Right lung (tissue), 5 donors: ENCODE measurements around the gene ANAPC4. TPM values are rescaled to one million over a fixed set of nuclear protein-coding genes. Genes with fewer than 3 reads are reported as not detected.

Experiments used
- polyA plus RNA-seq, 5 donors: library from polyadenylated mRNA; unstranded; fragments of 120-200 nt; gene quantifications; one replicate each; pipeline versions ENCODE4 v1.2.1 to v1.2.3, GENCODE V29; 2013; ENCODE audit warnings: inconsistent platforms in 1 of 5, low replicate concordance in 1 of 5; ENCODE audit not compliant: insufficient read length in 5 of 5, insufficient read depth in 1 of 5

Gene ANAPC4
- polyA plus RNA-seq, 5 donors: 49.4 to 71.2 (median 65.2) TPM

Other genes with a start within 250 kb of the ANAPC4 start
- 10 to 100 TPM in 4 of 5 donors, 1 to 10 TPM in 1; 9.0 to 18.4 (median 15.6) TPM for gene SEPSECS, start 216.8 kb upstream of the ANAPC4 start, polyA plus RNA-seq
- gene PI4K2B, start 143.2 kb upstream of the ANAPC4 start, polyA plus RNA-seq: 10 to 100 TPM; 24.3 to 33.2 (median 27.4) TPM
- gene ZCCHC4, start 64.5 kb upstream of the ANAPC4 start, polyA plus RNA-seq: 10 to 100 TPM; 12.3 to 17.1 (median 16.1) TPM